Hindlimb muscle (tissue), 1 donor: Measurements from ENCODE around the gene GAB2. TPM values are rescaled to one million over a fixed set of nuclear protein-coding genes. Genes with fewer than 3 reads are reported as not detected.
"Not testable (repeated sequence)": the region's sequence is repeated elsewhere in the genome, so short reads cannot be mapped to it uniquely, and the experiment has no call there.

Experiments used
- DNase-seq: peaks from one replicate; pipeline ENCODE4 v3.0.0-alpha.2; 2013
- polyA plus RNA-seq: library from polyadenylated mRNA; unstranded; fragments of 120-200 nt; gene quantifications from one replicate; pipeline ENCODE4 v1.2.1, GENCODE V29; 2013; ENCODE audit not compliant: insufficient read length

The GAB2 gene
- polyA plus RNA-seq, 1 donor, result 15.1 TPM

DNA sequence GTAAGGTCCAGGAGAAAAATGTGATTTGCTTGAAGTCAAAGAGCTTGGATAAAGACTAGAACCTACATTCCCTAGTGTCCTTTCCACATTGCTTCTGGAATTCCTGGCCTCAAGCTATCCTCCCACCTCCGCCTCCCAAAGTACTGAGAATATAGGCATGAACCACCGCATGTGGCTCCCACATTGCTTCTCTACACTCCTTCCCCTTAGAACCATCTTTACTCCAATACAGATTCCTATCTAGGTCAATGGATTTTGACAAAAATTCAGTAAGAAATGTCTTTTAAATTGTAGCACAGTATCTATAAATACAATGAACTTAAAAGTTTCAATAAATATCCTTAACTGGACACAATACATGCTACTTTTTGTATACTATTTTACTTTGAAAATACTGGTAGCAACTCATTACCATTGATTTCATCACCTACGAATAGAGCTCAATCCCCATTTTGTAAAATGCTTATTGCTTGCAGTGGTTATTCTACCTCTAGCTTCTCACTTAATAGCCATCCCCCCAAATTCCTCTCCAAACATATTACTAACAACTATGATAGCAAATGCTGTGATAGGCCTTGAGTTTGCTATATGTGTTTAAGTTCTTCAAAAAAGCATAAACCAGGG lies 53.4 kb downstream of the GAB2 start:
- no peak for DNase-seq

DNA sequence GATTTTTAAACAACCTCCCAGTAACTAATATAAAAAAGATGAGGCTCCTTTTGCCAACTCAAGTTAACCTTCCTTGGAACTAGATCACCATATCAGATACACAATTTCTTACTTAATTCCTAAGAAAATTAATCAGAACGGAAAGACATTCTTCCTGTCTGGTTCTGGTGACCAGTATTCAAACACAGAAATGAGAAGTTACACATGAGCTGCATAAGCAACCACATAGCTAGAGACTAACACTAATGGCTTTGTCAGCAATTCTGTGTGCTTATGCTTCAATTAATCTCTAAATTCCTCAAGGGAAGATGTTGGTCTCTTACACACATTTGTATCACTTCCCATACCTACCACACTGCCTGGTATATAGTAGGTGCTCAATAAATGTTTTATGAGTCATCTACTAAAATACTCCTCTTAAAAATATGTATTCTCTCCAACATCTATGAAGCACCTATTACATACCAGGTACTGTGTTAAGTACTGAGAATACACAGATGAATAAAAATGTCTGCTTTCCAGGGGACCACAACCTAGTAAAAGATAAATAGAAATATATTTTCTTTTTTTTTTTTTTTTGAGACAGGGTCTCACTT lies 54.5 kb downstream of the GAB2 start:
- no peak for DNase-seq

DNA sequence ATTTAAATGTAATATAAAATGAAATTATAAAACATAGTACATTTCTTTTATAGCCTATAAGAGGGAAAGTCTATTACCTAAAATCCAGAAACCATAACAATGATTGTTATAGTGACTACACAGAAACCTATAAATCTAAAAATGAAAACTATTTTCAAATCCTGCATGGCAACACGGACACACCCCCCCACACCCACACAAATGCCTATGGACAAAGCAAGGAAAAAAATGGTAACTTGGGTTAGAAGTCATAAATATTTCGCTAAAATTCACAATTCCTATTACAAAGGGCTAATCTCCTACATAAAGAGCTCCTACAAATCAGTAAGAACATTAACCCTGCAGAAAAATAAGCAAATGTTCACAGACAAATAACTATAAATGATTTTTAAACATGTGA lies 56.4 kb downstream of the GAB2 start:
- no peak for DNase-seq

DNA sequence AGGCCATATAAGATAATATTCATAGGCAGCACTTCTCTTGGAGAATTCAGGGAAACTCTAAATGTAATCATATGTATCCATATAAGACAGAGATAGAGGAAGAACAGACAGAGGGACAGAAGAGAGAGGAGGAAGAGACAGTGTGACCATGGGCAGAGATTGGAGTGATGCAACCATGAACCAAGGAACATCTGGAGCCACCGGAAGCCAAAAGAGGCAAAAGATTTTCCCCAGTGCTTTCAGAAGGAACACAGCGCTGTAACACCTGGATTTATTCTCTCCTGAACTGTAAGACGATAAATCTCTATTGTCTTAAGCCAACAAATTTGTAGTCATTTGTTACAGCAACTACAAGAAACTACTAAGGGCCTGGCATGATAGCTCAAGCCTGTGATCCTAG lies 57.7 kb downstream of the GAB2 start:
- no peak for DNase-seq

DNA sequence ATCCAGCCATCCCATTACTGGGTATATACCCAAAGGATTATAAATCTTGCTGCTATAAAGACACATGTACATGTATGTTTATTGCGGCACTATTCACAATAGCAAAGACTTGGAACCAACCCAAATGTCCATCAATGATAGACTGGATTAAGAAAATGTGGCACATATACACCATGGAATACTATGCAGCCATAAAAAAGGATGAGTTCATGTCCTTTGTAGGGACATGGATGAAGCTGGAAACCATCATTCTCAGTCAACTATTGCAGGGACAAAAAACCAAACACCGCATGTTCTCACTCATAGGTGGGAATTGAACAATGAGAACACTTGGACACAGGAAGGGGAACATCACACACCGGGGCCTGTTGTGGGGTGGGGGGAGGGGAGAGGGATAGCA lies 59.7 kb downstream of the GAB2 start:
- DNase-seq, result not testable (repeated sequence)

DNA sequence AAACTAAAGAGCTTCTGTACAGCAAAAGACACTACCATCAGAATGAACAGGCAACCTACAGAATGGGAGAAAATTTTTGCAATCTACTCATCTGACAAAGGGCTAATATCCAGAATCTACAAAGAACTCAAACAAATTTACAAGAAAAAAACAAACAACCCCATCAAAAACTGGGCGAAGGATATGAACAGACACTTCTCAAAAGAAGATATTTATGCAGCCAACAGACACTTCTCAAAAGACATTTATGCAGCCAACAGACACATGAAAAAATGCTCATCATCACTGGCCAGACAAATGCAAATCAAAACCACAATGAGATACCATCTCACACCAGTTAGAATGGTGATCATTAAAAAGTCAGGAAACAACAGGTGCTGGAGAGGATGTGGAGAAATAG lies 60.2 kb downstream of the GAB2 start:
- DNase-seq, result not testable (repeated sequence)

DNA sequence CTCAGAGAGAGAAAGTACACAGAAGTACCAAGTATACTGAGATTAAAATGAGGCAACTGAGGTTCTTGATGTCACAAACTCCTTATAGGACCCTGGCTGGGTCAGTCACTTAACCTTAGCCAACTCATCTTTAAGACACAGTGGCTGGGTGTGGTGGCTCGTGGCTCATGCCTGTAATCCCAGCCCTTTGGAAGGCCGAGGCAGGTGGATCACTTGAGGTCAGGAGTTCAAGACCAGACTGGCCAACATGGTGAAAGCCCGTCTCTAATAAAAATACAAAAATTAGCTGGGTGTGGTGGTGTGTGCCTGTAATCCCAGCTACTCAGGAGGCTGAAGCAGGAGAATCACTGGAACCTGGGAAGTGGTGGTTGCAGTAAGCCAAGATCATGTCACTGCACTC lies 61.9 kb downstream of the GAB2 start:
- DNase-seq, result not testable (repeated sequence)

- DNase-seq, result no peak
Measured at GRCh38 chr11:78355309-78355705, 62.3 kb downstream of the GAB2 start.

GRCh38 chr11:78354408-78355308 lies 63.0 kb downstream of the GAB2 start:
- DNase-seq, result no peak

GRCh38 chr11:78351979-78352841 lies 65.4 kb downstream of the GAB2 start:
- no peak for DNase-seq

GRCh38 chr11:78351193-78351592 lies 66.4 kb downstream of the GAB2 start:
- no peak for DNase-seq

GRCh38 chr11:78350646-78351165 lies 66.9 kb downstream of the GAB2 start:
- DNase-seq, result peak; percentile 73

GRCh38 chr11:78350091-78350645 lies 67.5 kb downstream of the GAB2 start:
- peak; percentile 65 for DNase-seq

DNA sequence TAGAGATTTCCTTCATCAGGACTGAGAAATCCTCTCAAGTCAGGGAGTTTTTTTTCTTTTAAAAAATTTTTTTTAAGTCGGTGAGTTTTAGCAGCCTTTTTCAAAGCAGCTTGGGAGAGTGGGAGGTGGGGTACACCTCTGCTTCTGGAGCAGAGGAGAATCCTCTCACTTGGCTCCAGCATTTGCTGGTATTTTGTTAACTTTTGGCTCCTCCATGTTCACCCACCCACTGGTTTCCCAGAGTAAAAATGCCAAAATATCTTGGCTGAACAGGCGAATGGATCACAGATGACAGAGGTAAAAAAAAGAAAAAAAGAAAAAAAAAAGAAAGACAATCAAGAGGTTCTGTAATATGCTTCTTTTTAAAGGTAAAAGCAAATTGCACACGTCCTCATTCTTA lies 68.0 kb downstream of the GAB2 start:
- DNase-seq, result peak; percentile 57

DNA sequence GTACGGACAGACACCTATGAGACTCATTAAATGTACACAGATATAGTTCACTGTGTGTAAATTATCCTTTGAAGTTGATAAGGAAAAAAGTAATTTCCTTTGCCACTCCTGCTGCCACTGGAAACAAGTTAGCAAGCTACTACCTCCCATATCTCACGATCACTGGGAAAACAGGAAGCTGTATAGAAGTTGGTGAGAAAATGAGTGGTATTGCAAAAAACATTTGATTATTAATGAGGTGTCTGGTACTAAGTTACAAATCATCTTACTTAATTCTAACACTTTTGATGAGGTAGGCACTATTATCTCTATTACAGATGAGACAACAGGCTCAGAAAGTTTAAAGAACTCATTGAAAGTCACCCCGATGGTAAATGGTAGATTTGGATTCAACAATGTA lies 68.5 kb downstream of the GAB2 start:
- no peak for DNase-seq

DNA sequence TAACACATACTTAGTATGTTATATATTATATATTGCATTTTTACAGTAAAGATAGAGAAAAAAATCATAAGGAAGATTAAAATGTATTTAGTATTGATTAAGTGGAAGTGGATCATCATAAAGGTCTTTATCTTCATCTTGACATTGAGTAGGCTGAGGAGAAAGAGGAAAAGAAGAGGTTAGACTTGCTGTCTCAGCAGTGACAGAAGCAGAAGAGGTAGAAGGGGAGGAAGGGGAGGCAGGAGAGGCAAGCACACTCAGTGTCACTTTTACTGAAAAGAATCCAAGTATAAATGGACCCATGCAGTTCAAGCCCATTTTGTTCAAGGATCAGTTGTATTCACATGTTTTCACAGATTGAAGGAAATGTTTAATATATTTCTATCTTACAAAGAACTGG lies 69.7 kb downstream of the GAB2 start:
- no peak for DNase-seq

GRCh38 chr11:78346799-78347198 lies 70.8 kb downstream of the GAB2 start:
- no peak for DNase-seq

DNA sequence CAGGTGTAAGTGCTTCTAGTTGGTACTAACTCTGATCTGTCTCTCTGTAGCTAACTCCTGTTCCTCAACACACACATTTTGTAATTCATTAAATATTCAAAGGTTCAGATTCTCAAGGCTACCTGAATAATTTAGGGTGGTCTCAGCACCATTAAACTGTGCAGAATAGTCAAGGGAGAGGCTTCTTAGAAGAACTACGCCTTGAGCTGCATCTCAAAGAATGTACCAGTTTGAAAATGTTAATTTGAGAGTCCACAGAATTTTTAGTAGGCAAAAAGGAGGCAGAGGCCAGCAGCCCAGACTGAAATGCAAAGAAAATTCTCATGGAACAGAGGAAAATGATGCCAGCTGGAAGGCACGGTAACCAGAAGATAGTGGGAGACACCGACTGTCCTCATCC lies 72.2 kb downstream of the GAB2 start:
- DNase-seq, result no peak

GRCh38 chr11:78344676-78345075 lies 72.9 kb downstream of the GAB2 start:
- no peak for DNase-seq

DNA sequence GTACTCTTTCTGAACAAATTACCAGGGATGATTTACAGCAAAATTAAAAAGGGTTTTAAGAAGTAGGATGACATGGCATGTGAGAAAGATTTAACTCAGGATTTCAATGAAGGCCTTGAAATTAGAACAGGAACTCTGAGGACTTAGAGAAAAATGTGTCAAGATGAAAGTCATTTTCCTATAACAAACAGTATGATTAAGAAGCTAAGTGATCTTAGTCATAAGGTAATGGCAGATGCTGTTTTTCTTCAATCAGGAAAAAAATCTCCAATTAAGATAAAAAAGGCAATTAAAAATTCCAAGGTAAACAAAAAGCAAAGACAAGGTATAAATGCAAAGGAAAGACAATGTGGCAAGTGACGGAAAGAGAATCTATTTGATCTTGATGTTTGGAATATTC lies 73.5 kb downstream of the GAB2 start:
- no peak for DNase-seq

DNA sequence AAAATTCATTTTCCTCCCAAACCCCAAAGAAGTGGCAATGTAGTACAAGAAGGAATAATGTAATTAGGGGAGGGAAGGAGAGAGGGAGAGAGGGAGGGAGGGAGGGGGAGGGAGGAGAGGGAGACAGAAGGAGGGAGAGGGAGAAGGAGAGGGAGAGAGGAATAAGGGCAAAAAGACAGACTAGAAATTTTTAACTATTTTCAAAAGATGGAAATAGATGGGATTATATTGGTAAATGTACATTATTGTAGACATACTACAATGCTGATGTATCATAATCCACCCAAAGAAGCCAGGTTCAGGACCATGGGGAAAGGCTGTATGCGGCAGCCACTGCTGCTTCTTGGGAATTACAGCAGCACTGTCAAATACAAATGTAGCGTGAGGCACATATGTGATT lies 74.3 kb downstream of the GAB2 start:
- no peak for DNase-seq

GRCh38 chr11:78341841-78342240 lies 75.8 kb downstream of the GAB2 start:
- no peak for DNase-seq
